HAP-1 (cell line): ENCODE data around the gene MMP10.
"Not testable (repeated sequence)": the region's sequence is repeated elsewhere in the genome, so short reads cannot be mapped to it uniquely, and the experiment has no call there.

Experiments
- DNase-seq, 2 experiments: peaks; one replicate each; pipeline ENCODE4 v3.0.0-alpha.2; 2016 to 2020; ENCODE audit warnings: low spot score in 2 of 2
- H3K27me3 ChIP-seq: fragments of 250-450 bp; sonication (Bioruptor Pico); 2 replicates; pipeline ENCODE4 v1.5.1; 2020; ENCODE audit warnings: low read depth, mild to moderate bottlenecking, moderate library complexity
- H3K36me3 ChIP-seq: fragments of 250-450 bp; sonication (Bioruptor Pico); replicated peaks from 2 replicates; pipeline ENCODE4 v1.5.1; 2020; ENCODE audit warnings: mild to moderate bottlenecking
- H3K4me1 ChIP-seq: fragments of 250-450 bp; sonication (Bioruptor Pico); 2 replicates; pipeline ENCODE4 v1.5.1; 2020; ENCODE audit warnings: mild to moderate bottlenecking
- H3K4me3 ChIP-seq: fragments of 250-450 bp; sonication (Bioruptor Pico); 2 replicates; pipeline ENCODE4 v1.5.1; 2020; ENCODE audit warnings: mild to moderate bottlenecking, moderate library complexity
- H3K9me3 ChIP-seq: fragments of 250-450 bp; sonication (Bioruptor Pico); 2 replicates; pipeline ENCODE4 v1.5.1; 2020; ENCODE audit warnings: mild to moderate bottlenecking, moderate library complexity
- in situ Hi-C: fragments of 300-500 bp; cut with MboI; formaldehyde crosslinking; loops from 3 replicates; pipeline ENCODE4 v1.14.3; 2020; ENCODE audit warnings: low sequenced_read_pairs, inconsistent platforms, mixed read lengths

The MMP10 gene

GRCh38 chr11:102730944-102731343 lies 49.5 kb downstream of the MMP10 start:
- H3K9me3 ChIP-seq, H3K27me3 ChIP-seq, in situ Hi-C loops, H3K4me3 ChIP-seq, H3K36me3 ChIP-seq, H3K4me1 ChIP-seq, DNase-seq: not testable (repeated sequence)

GRCh38 chr11:102729849-102730815 lies 50.3 kb downstream of the MMP10 start:
- in situ Hi-C loops, result no loop called here
- Histone ChIP-seq H3K4me1 (no peaks in the 10 kb centered on the region), H3K36me3 (no peaks in the 10 kb centered on the region), H3K4me3 (no peak overlapping the region), H3K9me3 (no peaks in the 10 kb centered on the region), H3K27me3 (no peaks in the 10 kb centered on the region)
- DNase-seq, result no peak

- H3K4me1 ChIP-seq, result no peaks in the 10 kb centered on the region
- H3K9me3 ChIP-seq, result no peaks in the 10 kb centered on the region
- H3K36me3 ChIP-seq, result no peaks in the 10 kb centered on the region
- H3K4me3 ChIP-seq, result no peak overlapping the region
- no peak for DNase-seq
- H3K27me3 ChIP-seq, result no peaks in the 10 kb centered on the region
- in situ Hi-C loops, result no loop called here
Measured at GRCh38 chr11:102727890-102728289, 52.5 kb downstream of the MMP10 start.

- H3K9me3 ChIP-seq, result no peaks in the 10 kb centered on the region
- in situ Hi-C loops, result no loop called here
- no peaks in the 10 kb centered on the region for H3K36me3 ChIP-seq
- no peak for DNase-seq
- H3K4me3 ChIP-seq, result no peak within 1 kb of the TSS
- H3K4me1 ChIP-seq, result no peaks in the 10 kb centered on the region
- no peaks in the 10 kb centered on the region for H3K27me3 ChIP-seq
Measured at GRCh38 chr11:102724904-102725500, 55.4 kb downstream of the MMP10 start, which contains the start of gene MMP8. Gene MMP8, minus strand, starts transcription at chr11:102724954. Its CDS starts 99 bp downstream, at chr11:102724855.

GRCh38 chr11:102722821-102723220 lies 57.6 kb downstream of the MMP10 start:
- in situ Hi-C loops, result no loop called here
- H3K36me3 ChIP-seq, result no peaks in the 10 kb centered on the region
- no peaks in the 10 kb centered on the region for H3K9me3 ChIP-seq
- DNase-seq, result no peak
- no peaks in the 10 kb centered on the region for H3K4me1 ChIP-seq
- no peak overlapping the region for H3K4me3 ChIP-seq
- no peaks in the 10 kb centered on the region for H3K27me3 ChIP-seq
